GM23338 (cell line): ENCODE data around the gene UPK2. TPM values are rescaled to one million over a fixed set of nuclear protein-coding genes. Genes with fewer than 3 reads are reported as not detected.

Experiments
- ATAC-seq: fragments of 200-7000 bp; cut with Tn5 transposase; 3 replicates; pipeline ENCODE4 v1.9.1; 2020
- DNase-seq: peaks from one replicate; pipeline ENCODE4 v3.0.0-alpha.2; 2015; ENCODE audit warnings: low spot score
- H2AFZ ChIP-seq: fragments of 200-600 bp; sonication (generic); 2 replicates; pipeline ENCODE4 v1.8.0; 2016; ENCODE audit warnings: antibody characterized with exemption, mild to moderate bottlenecking, moderate library complexity
- H3F3A ChIP-seq: fragments of 200-600 bp; sonication (generic); replicated peaks from 2 replicates; pipeline ENCODE4 v1.8.0; 2017; ENCODE audit warnings: antibody characterized with exemption, mixed run types, low read depth
- H3K27ac ChIP-seq: fragments of 200-600 bp; sonication (generic); 2 replicates; pipeline ENCODE4 v1.6.1; 2016; ENCODE audit warnings: low read depth
- H3K27me3 ChIP-seq: fragments of 200-600 bp; sonication (generic); 2 replicates; pipeline ENCODE4 v1.8.0; 2016; ENCODE audit warnings: mild to moderate bottlenecking, mixed run types, moderate library complexity; ENCODE audit not compliant: insufficient read depth
- H3K36me3 ChIP-seq: fragments of 200-600 bp; sonication (generic); 2 replicates; pipeline ENCODE4 v1.8.0; 2016; ENCODE audit warnings: mild to moderate bottlenecking; ENCODE audit not compliant: insufficient read depth
- H3K4me1 ChIP-seq: fragments of 200-600 bp; sonication (generic); 2 replicates; pipeline ENCODE4 v1.8.0; 2016; ENCODE audit warnings: mild to moderate bottlenecking, moderate library complexity; ENCODE audit not compliant: insufficient read depth
- H3K4me2 ChIP-seq: fragments of 200-600 bp; sonication (generic); 2 replicates; pipeline ENCODE4 v1.7.1; 2017; ENCODE audit warnings: mixed run types
- H3K4me3 ChIP-seq: fragments of 200-600 bp; sonication (generic); 2 replicates; pipeline ENCODE4 v1.6.1; 2016; ENCODE audit warnings: mixed run types
- H3K79me2 ChIP-seq: fragments of 200-600 bp; sonication (generic); replicated peaks from 2 replicates; pipeline ENCODE4 v1.8.0; 2017; ENCODE audit warnings: mild to moderate bottlenecking; ENCODE audit not compliant: insufficient read depth
- H3K9me2 ChIP-seq: fragments of 200-600 bp; sonication (generic); 2 replicates; pipeline ENCODE4 v1.8.0; 2017; ENCODE audit not compliant: insufficient read depth
- H4K20me1 ChIP-seq: fragments of 200-600 bp; sonication (generic); replicated peaks from 2 replicates; pipeline ENCODE4 v1.8.0; 2017; ENCODE audit warnings: mild to moderate bottlenecking; ENCODE audit not compliant: insufficient read depth
- H3K27ac Mint-ChIP-seq: 2 replicates; pipeline ENCODE4 v1.8.0; 2020; ENCODE audit warnings: inconsistent platforms, mild to moderate bottlenecking, moderate library complexity, mixed read lengths
- H3K27me3 Mint-ChIP-seq: 3 replicates; pipeline ENCODE4 v1.8.0; 2022; ENCODE audit warnings: low read depth, mild to moderate bottlenecking, moderate library complexity, mixed read lengths, inconsistent platforms; ENCODE audit not compliant: insufficient read depth, poor library complexity
- H3K36me3 Mint-ChIP-seq: 3 replicates; pipeline ENCODE4 v1.8.0; 2021; ENCODE audit warnings: low read depth, mild to moderate bottlenecking, inconsistent platforms, moderate library complexity, mixed read lengths
- H3K4me1 Mint-ChIP-seq: 3 replicates; pipeline ENCODE4 v1.8.0; 2020; ENCODE audit warnings: mild to moderate bottlenecking, inconsistent platforms, mixed read lengths
- H3K4me3 Mint-ChIP-seq: 3 replicates; pipeline ENCODE4 v1.8.0; 2021; ENCODE audit warnings: moderate library complexity, mild to moderate bottlenecking, inconsistent platforms, mixed read lengths
- H3K9me3 Mint-ChIP-seq: 3 replicates; pipeline ENCODE4 v1.8.0; 2020; ENCODE audit warnings: moderate library complexity, mild to moderate bottlenecking, inconsistent platforms, mixed read lengths
- CREB1 ChIP-seq: fragments of 250-450 bp; sonication (Bioruptor Pico); IDR thresholded peaks from 2 replicates; pipeline ENCODE4 v1.5.0; 2020; ENCODE audit warnings: low read depth, mild to moderate bottlenecking, moderate library complexity
- CTCF ChIP-seq, 2 experiments: fragments of 200-600 bp in 1 of 2; sonication (generic) in 1 of 2; conservative IDR thresholded peaks; 2 replicates each; pipeline versions ENCODE4 v1.5.1 to v1.6.1; 2016 to 2017; ENCODE audit warnings: antibody characterized with exemption in 2 of 2, low read depth in 2 of 2, mild to moderate bottlenecking in 2 of 2, moderate library complexity in 1 of 2
- ETS1 ChIP-seq: IDR thresholded peaks from 2 replicates; pipeline ENCODE4 v1.6.1; 2016; ENCODE audit warnings: antibody characterized with exemption
- EZH2 ChIP-seq: fragments of 200-600 bp; sonication (generic); IDR thresholded peaks from one replicate; pipeline ENCODE4 v1.8.0; 2017; ENCODE audit warnings: antibody characterized with exemption, mild to moderate bottlenecking, low read depth; ENCODE audit not compliant: unreplicated experiment
- EZH2phosphoT487 ChIP-seq: fragments of 200-600 bp; sonication (generic); IDR thresholded peaks from one replicate; pipeline ENCODE4 v1.8.1; 2018; ENCODE audit warnings: antibody characterized with exemption; ENCODE audit not compliant: unreplicated experiment
- JUNB ChIP-seq: IDR thresholded peaks from one replicate; pipeline ENCODE4 v1.6.1; 2016; ENCODE audit warnings: antibody characterized with exemption; ENCODE audit not compliant: unreplicated experiment
- NANOG ChIP-seq: IDR thresholded peaks from 2 replicates; pipeline ENCODE4 v1.6.1; 2016; ENCODE audit warnings: antibody characterized with exemption, borderline replicate concordance
- POLR2AphosphoS5 ChIP-seq: IDR thresholded peaks from 2 replicates; pipeline ENCODE4 v1.6.1; 2016; ENCODE audit warnings: antibody characterized with exemption, low read depth
- REST ChIP-seq: IDR thresholded peaks from one replicate; pipeline ENCODE4 v1.6.1; 2018; ENCODE audit warnings: antibody characterized with exemption; ENCODE audit not compliant: unreplicated experiment
- STAT1 ChIP-seq: IDR thresholded peaks from one replicate; pipeline ENCODE4 v1.6.1; 2016; ENCODE audit warnings: antibody characterized with exemption; ENCODE audit not compliant: unreplicated experiment
- ZNF114 ChIP-seq: fragments of 250-450 bp; sonication (Bioruptor Pico); IDR thresholded peaks from 2 replicates; pipeline ENCODE4 v1.5.0; 2020; ENCODE audit warnings: mild to moderate bottlenecking, moderate library complexity
- ZNF331 ChIP-seq: fragments of 250-450 bp; sonication (Bioruptor Pico); IDR thresholded peaks from 2 replicates; pipeline ENCODE4 v1.5.0; 2020; ENCODE audit warnings: low read depth, mild to moderate bottlenecking, moderate library complexity
- ZNF462 ChIP-seq: fragments of 250-450 bp; sonication (Bioruptor Pico); IDR thresholded peaks from 2 replicates; pipeline ENCODE4 v1.5.0; 2020; ENCODE audit warnings: mild to moderate bottlenecking, moderate library complexity
- polyA plus RNA-seq: library from polyadenylated mRNA; unstranded; fragments of >200 nt; fragmentation: Nextera tagmentation; extraction: Ambion mirVana; gene quantifications from 2 replicates; pipeline ENCODE4 v1.2.1, GENCODE V29; 2016
- total RNA-seq: library from RNA; depleted of rRNA; stranded (reverse); fragments of >200 nt; shearing (Covaris generic); gene quantifications from 2 replicates; pipeline ENCODE4 v1.2.3, GENCODE V29; 2014

The UPK2 gene
- total and polyA plus RNA-seq, 2 experiments from 2014 or later = 0.74 TPM; not detected in 1

DNA sequence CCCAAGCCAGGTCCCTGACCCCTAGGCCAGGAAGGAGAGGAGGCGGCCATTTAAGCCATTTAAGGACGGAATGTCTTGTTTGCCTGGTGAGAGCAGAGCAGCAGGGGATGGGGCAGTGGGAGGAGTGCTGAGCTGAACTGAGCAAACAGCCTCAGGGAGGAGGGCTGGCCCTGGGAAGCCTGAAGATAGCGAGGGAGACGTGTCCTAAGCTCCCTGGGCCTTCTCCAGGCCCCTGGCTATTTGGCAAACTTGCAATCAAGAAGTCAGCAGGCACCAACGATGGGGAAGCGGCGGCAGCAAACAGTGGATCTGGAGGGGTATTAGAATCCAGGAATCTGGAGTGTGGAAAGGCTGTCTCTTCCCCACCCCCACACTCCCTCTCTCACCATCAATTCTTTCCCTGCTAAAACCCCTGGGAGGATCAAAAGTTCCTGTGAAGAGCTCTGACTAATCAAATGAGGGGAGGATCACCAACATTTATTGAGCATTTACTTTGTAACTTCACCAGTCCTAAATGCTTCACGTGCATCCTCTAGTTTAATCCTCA, 39.2 kb upstream of the UPK2 start:
- Histone ChIP-seq H3K9me2 (no peaks in the 10 kb centered on the region), H3K27ac (peak overlapping the region; percentile 97), H2AFZ (no peak overlapping the region), H3K79me2 (peaks cover 81% of the 10 kb centered on the region), H3K27me3 (no peaks in the 10 kb centered on the region), H3K36me3 (no peaks in the 10 kb centered on the region), H3K4me3 (peak overlapping the region; percentile 35), H3K4me2 (peak overlapping the region; percentile 66), H3F3A (peaks cover 25% of the 10 kb centered on the region), H3K4me1 (peaks cover 89% of the 10 kb centered on the region), H4K20me1 (no peaks in the 10 kb centered on the region)
- DNase-seq (peak; percentile 79), ATAC-seq (peak; percentile 17)
- Mint-ChIP-seq H3K27ac (peak overlapping the region; percentile 97), H3K4me3 (peak overlapping the region; percentile 67), H3K27me3 (peaks cover 28% of the 10 kb centered on the region), H3K4me1 (peaks cover 86% of the 10 kb centered on the region), H3K9me3 (no peaks in the 10 kb centered on the region), H3K36me3 (peaks cover 2% of the 10 kb centered on the region; the same call in 2 of the 3 replicates)
- TF ChIP-seq ZNF462 (CRISPR knock-in tag) (no peak), JUNB (no peak), ETS1 (no peak), CTCF (conservative IDR thresholded peaks at IDR 0.05; ENCODE audit: low read depth in 2 of 2) (no peak), ZNF331 (CRISPR knock-in tag) (no peak), STAT1 (no peak), CREB1 (CRISPR knock-in tag) (no peak), EZH2phosphoT487 (no peak), ZNF114 (CRISPR knock-in tag) (no peak), EZH2 (no peak), NANOG (no peak), POLR2AphosphoS5 (no peak), REST (no peak)
